Measurements from ENCODE around the gene HINT3.
"Not testable (repeated sequence)": the region's sequence is repeated elsewhere in the genome, so short reads cannot be mapped to it uniquely, and the experiment has no call there.

HINT3 gene

DNA sequence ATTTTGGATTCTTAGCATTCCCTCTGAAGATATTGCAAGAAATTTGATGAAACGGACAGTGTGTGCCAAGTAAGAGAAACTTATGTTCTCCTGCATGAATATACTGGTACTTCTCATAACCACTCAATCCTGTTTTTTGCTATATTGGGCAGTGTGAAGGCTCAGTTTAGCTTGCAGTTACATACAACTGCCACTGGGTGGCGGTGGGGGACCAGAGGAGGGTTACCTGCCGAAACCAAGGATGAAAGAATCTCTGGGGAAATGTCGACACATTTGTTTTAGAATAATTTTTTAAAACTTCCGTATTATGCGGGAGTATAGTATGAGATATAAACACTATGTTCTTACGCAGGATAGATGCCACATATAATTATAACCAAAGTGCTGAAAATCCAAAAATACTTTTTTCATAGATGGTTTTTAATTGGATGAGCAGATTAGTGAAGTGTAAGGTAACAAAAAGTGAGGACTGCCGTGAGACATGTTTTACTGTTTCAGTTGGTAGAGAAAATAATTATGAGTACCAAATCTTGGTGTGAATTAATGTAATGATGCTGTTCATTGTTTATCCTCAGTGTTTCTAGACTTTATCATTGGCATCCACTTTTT is 39.5 kb downstream of the HINT3 start:
- peak; percentile 32 to 56 for DNase-seq (ENCODE audit: low read depth in 2 of 2, low spot score in 1 of 2)

DNA sequence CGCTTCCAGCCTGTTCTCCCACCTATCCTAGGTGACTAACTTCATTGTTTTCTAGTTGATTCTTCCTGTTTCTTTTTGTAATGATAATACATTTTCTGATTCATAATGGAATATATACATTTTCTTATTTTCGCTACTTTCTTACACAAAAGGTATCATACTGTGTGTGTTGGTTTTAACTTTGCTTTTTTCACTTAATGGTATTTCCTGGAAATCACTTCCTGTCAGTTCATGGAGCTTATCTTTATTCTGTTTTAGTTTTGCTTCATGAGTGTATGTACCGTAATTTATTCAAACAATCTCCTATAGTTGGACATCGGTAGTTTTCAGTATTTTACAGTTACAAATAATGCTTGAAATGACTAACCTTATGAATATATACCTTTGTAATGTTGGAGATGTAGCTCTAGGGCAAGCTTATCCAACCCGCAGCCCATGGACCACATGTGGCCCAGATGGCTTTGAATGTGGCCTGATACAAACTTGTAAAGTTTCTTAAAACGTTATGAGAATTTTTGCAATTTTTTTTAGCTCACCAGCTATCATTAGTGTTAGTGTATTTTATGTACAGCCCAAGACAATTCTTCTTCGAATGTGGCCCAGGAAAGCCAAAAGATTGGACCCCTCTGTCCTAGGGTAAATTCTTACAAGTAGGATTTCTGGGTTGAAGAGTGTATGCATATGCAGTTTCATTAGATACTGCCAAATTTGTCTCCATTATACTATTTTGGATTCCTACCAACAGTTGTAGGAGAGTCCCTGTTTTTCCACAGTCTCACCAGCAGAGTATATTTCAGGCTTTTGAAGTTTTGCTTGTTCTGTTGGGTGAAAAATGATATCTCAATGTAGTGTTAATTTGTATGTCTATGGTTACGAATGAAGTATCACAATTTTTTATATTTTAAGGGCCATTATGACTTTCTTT is 46.4 kb downstream of the HINT3 start:
- DNase-seq (ENCODE audit: low read depth in 2 of 2, low spot score in 1 of 2), result no peak

DNA sequence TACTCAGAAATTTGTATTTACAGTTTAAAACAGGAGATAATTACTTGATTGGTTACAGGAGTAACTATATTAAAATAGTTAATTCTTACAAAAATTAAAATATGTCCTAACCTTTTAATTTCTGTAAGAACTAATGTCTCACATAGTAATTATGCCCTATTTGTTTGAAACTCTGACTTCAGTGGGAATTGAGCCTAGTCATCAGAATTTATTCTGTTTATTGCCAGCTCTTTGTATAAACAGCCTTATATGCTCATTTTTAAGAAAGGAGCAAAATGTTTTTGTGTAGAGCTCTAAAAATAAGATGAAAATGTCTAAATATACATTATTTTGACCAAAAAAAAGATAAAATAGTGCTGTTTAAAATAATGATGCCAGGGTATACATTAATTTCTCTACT is 51.2 kb downstream of the HINT3 start:
- no peak for DNase-seq (ENCODE audit: low read depth in 2 of 2, low spot score in 1 of 2)

- DNase-seq (ENCODE audit: low read depth in 2 of 2, low spot score in 1 of 2), result no peak
Measured at GRCh38 chr6:126010040-126010439, 53.5 kb downstream of the HINT3 start.

- no peak for DNase-seq (ENCODE audit: low read depth in 2 of 2, low spot score in 1 of 2)
Measured at GRCh38 chr6:126015863-126016262, 59.3 kb downstream of the HINT3 start.

DNA sequence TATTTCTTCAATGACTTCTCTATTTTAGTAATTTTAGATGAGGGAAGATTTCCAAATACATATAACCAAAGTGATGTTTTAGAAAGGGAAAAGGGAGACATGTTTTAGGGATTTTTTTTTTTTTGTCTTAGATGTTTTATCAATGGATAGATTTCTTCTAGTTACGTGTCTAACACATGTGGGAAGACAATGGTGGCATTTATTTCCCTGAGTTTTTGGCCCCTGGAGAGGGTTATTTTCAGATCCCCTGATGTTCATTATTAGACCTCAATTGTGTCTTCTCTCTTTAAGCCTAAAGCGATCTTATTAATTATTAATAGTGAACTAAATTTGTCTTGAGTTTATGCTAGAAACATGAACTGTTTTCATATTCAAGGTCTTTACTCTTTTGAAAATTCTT is 60.0 kb downstream of the HINT3 start:
- DNase-seq (ENCODE audit: low read depth in 2 of 2, low spot score in 1 of 2), result no peak

- no peak for DNase-seq (ENCODE audit: low read depth in 2 of 2, low spot score in 1 of 2)
Measured at GRCh38 chr6:126017668-126018067, 61.1 kb downstream of the HINT3 start.

- no peak for DNase-seq (ENCODE audit: low read depth in 2 of 2, low spot score in 1 of 2)
Measured at GRCh38 chr6:126020305-126021050, 63.9 kb downstream of the HINT3 start.

- not testable (repeated sequence) for DNase-seq (ENCODE audit: low read depth in 2 of 2, low spot score in 1 of 2)
Measured at GRCh38 chr6:126023474-126023873, 66.9 kb downstream of the HINT3 start.

GRCh38 chr6:126026001-126026400 is 69.4 kb downstream of the HINT3 start:
- no peak for DNase-seq (ENCODE audit: low read depth in 2 of 2, low spot score in 1 of 2)

GRCh38 chr6:126027601-126028000 is 71.0 kb downstream of the HINT3 start:
- DNase-seq (ENCODE audit: low read depth in 2 of 2, low spot score in 1 of 2), result no peak

Measured in stimulated activated CD8-positive, alpha-beta memory T cell treated with anti-CD3 and anti-CD28 coated beads, Interleukin-4, amount 100 ng/mL, for 4 hours (primary cell).